Measurements from ENCODE around the gene RNU2-1. TPM values are rescaled to one million over a fixed set of nuclear protein-coding genes. Genes with fewer than 3 reads are reported as not detected.

RNU2-1 gene
- polyA plus RNA-seq, 6 donors from 2014 or later, result not detected

DNA sequence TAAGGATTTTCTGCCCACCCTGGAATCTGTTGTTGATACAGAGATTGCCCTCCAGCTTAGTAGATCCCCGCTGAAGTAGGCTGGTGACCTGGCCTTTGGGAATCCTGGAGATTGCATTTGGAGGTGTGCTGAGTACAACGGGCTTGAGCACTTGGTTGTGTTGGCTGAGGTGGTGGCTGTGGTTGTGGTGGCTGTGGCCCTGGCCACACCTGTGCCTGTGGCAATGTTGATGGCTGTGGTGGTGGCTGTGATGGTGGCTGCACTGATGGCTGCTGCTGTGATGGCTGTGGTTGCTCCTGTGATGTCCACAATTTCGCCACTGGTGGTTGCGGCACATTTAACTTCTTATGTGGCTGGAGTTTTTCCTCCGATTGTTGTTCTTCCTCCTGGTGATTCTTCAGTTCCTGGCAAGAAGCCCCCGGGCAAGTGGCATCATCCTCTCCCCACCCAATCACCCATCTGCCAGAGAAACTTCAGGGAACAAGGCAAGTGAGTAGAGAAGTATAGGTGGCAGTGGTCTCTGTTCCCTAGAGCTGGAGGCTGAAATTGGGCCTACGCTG is 9.6 kb downstream of the RNU2-1 start:
- ATAC-seq (ENCODE audit: low read depth in 2 of 2) (no peak), DNase-seq (no peak)
- H3K9me3 Mint-ChIP-seq, result no peaks in the 10 kb centered on the region
- H3K4me3 Mint-ChIP-seq, result no peak overlapping the region
- H3K27me3 Mint-ChIP-seq, result no peaks in the 10 kb centered on the region
- H3K36me3 Mint-ChIP-seq, result peaks cover 0 to 2% of the 10 kb centered on the region in 2 donors
- peaks cover 0 to 28% (median 13%) of the 10 kb centered on the region in 3 donors for H3K4me1 Mint-ChIP-seq
- peak overlapping the region in 2 of 6 donors; percentile 70 to 90 for H3K27ac Mint-ChIP-seq

- H3K36me3 Mint-ChIP-seq, result peaks cover 0 to 22% of the 10 kb centered on the region in 2 donors
- no peak for ATAC-seq (ENCODE audit: low read depth in 2 of 2)
These were observed 13.2 kb downstream of the RNU2-1 start for GRCh38 chr17:43220511-43221125.

GRCh38 chr17:43219746-43220380 is 13.9 kb downstream of the RNU2-1 start:
- DNase-seq (no peak), ATAC-seq (ENCODE audit: low read depth in 2 of 2) (no peak)
- Mint-ChIP-seq H3K27ac (peak overlapping the region in 3 of 6 donors; percentile 86 to 96 (median 91)), H3K9me3 (no peaks in the 10 kb centered on the region), H3K27me3 (no peaks in the 10 kb centered on the region), H3K4me1 (peaks cover 5 to 55% (median 29%) of the 10 kb centered on the region in 3 donors), H3K4me3 (no peak overlapping the region), H3K36me3 (peaks cover 0 to 24% of the 10 kb centered on the region in 2 donors)

More at GRCh38 chr17:43220511-43221125, 13.2 kb downstream of the RNU2-1 start:
- no peaks in the 10 kb centered on the region for H3K27me3 Mint-ChIP-seq
- peaks cover 5 to 53% (median 26%) of the 10 kb centered on the region in 3 donors for H3K4me1 Mint-ChIP-seq
- peak overlapping the region in 2 of 6 donors; percentile 59 to 63 for H3K27ac Mint-ChIP-seq
- H3K4me3 Mint-ChIP-seq, result no peak overlapping the region
- H3K9me3 Mint-ChIP-seq, result no peaks in the 10 kb centered on the region
- DNase-seq, result no peak

DNA sequence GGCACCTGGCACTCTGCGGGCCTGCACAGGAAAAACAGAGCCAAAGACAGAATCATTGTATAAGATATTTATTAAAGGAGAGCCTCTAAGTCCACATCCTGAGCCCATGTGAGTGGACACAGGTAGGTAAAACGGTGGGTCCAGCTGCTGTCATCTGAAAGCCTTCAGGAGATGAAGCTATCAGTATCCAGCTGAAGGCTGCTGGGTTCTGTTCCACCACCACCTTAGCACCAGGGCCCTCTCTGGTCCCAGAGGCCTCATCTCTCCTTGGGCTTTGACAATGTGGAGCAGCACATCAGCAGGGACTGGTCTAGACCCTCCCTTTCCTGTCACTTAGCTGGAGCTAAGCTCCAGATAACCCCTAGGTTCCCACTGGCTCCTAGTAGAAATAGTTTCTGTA is 14.8 kb downstream of the RNU2-1 start:
- H3K27ac Mint-ChIP-seq, result peak overlapping the region in 4 of 6 donors; percentile 18 to 65 (median 32)

DNA sequence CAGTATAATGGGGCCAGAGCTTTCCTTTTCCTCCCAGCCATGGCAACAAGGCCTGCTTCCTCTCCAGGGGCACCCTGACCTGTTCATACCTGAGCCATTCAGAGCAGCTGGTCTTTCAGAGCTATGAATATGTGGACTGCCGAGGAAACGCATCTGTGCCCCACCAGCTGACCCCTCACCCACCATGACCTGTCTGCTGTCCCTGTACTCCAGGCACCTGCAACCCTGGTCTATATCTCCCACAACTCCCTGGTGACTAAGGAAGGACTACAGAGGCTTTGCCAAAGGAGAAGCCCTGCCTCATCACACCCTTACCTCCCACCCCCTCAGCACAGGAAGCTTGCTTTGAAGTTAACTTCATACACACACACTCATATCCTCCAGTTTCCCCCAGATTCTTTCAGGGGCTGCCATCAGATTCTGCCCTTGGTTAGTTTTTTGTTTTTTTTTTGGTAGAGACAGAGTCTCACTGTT is 16.1 kb downstream of the RNU2-1 start:
- Mint-ChIP-seq H3K4me3 (no peak overlapping the region), H3K4me1 (peaks cover 15 to 69% (median 37%) of the 10 kb centered on the region in 3 donors), H3K27ac (peak overlapping the region; percentile 26 to 88 (median 60)), H3K27me3 (no peaks in the 10 kb centered on the region), H3K36me3 (peaks cover 0 to 24% of the 10 kb centered on the region in 2 donors), H3K9me3 (no peaks in the 10 kb centered on the region)
- DNase-seq (no peak), ATAC-seq (ENCODE audit: low read depth in 2 of 2) (no peak)

More for the DNA sequence above, 14.8 kb downstream of the RNU2-1 start:
- Mint-ChIP-seq H3K36me3 (peaks cover 0 to 24% of the 10 kb centered on the region in 2 donors), H3K4me3 (no peak overlapping the region), H3K4me1 (peaks cover 5 to 55% (median 29%) of the 10 kb centered on the region in 3 donors), H3K9me3 (no peaks in the 10 kb centered on the region), H3K27me3 (no peaks in the 10 kb centered on the region)
- ATAC-seq (ENCODE audit: low read depth in 2 of 2) (no peak), DNase-seq (no peak)

DNA sequence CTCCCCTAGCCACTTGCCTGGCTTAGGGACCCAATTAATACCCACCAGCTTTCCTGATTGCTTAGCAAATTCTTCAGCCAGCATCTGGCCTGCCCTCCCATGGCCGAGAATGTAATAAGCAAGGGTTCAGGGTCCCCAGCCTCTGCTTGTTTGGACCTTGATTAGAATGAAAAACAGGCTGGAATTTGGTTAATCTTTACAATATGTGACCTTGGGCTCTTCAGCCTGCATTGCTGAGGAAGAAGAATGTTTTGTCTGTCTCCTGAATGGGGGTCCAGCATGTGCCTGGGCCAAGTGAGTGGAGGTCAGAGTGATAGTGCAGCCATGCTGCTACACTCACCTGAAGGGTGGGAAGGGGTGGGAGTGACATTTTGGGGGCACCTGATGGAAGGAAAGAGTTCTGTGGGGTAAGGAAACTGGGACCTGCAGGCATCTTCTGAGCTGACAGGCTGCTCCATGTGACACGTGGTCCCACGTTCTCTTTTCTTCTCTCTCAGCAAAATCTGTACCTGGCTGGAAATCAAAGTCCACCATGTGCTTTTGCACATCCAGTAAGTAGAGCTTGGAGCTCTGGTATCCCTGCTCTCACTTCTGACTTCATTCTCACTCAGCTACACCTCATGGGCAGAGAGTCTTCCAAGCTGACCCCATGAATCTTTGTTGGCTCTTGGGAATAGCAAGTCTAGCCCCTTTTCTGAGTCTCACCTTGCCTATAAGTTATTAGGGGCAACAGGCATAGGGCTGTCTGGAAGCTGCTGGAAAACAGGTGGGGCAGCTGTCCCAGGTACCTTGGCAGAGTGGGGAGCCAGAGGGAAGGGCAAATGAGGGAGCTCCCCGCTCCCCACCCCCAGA is 16.8 kb downstream of the RNU2-1 start:
- Mint-ChIP-seq H3K27me3 (no peaks in the 10 kb centered on the region), H3K36me3 (peaks cover 0 to 24% of the 10 kb centered on the region in 2 donors), H3K27ac (peak overlapping the region in 2 of 6 donors; percentile 26 to 59), H3K9me3 (no peaks in the 10 kb centered on the region), H3K4me1 (peaks cover 22 to 75% (median 43%) of the 10 kb centered on the region in 3 donors), H3K4me3 (peak overlapping the region in 1 of 8 donors; percentile 47)
- no peak for ATAC-seq (ENCODE audit: low read depth in 2 of 2)
- DNase-seq, result no peak

- Mint-ChIP-seq H3K27ac (no peak overlapping the region), H3K9me3 (no peaks in the 10 kb centered on the region), H3K36me3 (peaks cover 0 to 24% of the 10 kb centered on the region in 2 donors), H3K4me3 (peak overlapping the region in 1 of 8 donors; percentile 67), H3K4me1 (peaks cover 22 to 73% (median 47%) of the 10 kb centered on the region in 3 donors), H3K27me3 (no peaks in the 10 kb centered on the region)
- no peak for DNase-seq
- no peak for ATAC-seq (ENCODE audit: low read depth in 2 of 2)
These were observed 17.4 kb downstream of the RNU2-1 start for GRCh38 chr17:43216369-43216761.

DNA sequence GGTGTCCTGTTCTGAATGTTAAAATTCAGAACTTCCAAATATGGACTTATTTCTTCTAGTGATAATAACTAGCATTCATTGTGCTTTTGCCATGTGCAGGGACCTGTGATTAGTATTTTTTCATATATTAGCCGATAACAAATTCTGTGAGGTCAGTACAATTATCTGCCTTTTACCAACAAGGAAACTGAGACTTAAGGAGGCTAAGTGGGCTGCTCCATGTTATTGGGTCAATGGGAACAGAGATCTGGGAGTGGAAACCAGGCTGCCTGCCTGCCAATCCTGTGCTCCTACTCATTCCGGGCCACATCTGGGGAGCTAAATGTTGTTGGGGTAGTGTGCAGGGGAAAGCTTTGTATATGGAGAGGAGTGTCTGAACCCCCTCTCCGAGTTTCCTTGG is 18.4 kb downstream of the RNU2-1 start:
- Mint-ChIP-seq H3K4me3 (peak overlapping the region in 1 of 8 donors; percentile 67), H3K27me3 (no peaks in the 10 kb centered on the region), H3K4me1 (peaks cover 29 to 68% (median 56%) of the 10 kb centered on the region in 3 donors), H3K27ac (peak overlapping the region in 3 of 6 donors; percentile 27 to 71 (median 44)), H3K36me3 (peaks cover 0 to 24% of the 10 kb centered on the region in 2 donors), H3K9me3 (no peaks in the 10 kb centered on the region)
- DNase-seq, result no peak
- ATAC-seq (ENCODE audit: low read depth in 2 of 2), result no peak

DNA sequence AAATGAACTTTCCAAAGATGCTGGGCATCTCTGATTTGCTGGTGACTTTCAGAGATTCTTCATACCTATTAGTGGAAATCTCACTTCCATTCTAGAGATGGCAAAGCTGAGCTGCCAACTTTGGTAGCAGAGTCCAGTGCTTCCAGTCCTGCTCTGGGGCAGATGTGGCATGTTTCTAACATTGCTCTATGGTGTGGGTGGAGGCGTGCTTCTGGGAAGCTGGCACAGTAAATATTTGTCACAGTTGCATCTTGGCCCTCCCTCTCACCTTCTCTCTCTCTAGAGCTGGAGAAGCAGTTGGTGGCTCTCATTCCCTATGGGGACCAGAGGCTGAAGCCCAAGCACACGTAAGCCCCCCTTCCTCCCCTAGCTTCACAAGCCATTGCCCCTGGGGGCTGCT is 20.2 kb downstream of the RNU2-1 start:
- Mint-ChIP-seq H3K27me3 (no peaks in the 10 kb centered on the region), H3K9me3 (no peaks in the 10 kb centered on the region), H3K36me3 (peaks cover 0 to 23% of the 10 kb centered on the region in 2 donors), H3K4me1 (peaks cover 29 to 55% (median 54%) of the 10 kb centered on the region in 3 donors), H3K4me3 (peak overlapping the region; percentile 88 to 100 (median 99)), H3K27ac (peak overlapping the region in 2 of 6 donors; percentile 99 to 100)
- no peak for ATAC-seq (ENCODE audit: low read depth in 2 of 2)
- DNase-seq, result no peak

- peaks cover 27 to 53% (median 52%) of the 10 kb centered on the region in 3 donors for H3K4me1 Mint-ChIP-seq
- no peaks in the 10 kb centered on the region for H3K27me3 Mint-ChIP-seq
- ATAC-seq (ENCODE audit: low read depth in 2 of 2) (no peak), DNase-seq (peak; percentile 12)
- H3K36me3 Mint-ChIP-seq, result peaks cover 0 to 19% of the 10 kb centered on the region in 2 donors
- peak overlapping the region; percentile 88 to 100 (median 99) for H3K27ac Mint-ChIP-seq
- H3K9me3 Mint-ChIP-seq, result no peaks in the 10 kb centered on the region
- H3K4me3 Mint-ChIP-seq, result peak overlapping the region; percentile 88 to 100 (median 99)
These were observed 20.9 kb downstream of the RNU2-1 start for GRCh38 chr17:43212641-43213490.

GRCh38 chr17:43211480-43212402 is 22.0 kb downstream of the RNU2-1 start, which contains the start of gene TMEM106A:
Gene TMEM106A (plus strand): TSS chr17:43211875. CDS start chr17:43213042, 1,167 bp downstream.
- peak; percentile 73 for DNase-seq
- peaks cover 24 to 48% (median 45%) of the 10 kb centered on the region in 3 donors for H3K4me1 Mint-ChIP-seq
- peak within 1 kb of the TSS; percentile 88 to 100 (median 99) for H3K27ac Mint-ChIP-seq
- H3K9me3 Mint-ChIP-seq, result no peaks in the 10 kb centered on the region
- H3K27me3 Mint-ChIP-seq, result no peaks in the 10 kb centered on the region
- peak within 1 kb of the TSS; percentile 88 to 100 (median 99) for H3K4me3 Mint-ChIP-seq
- ATAC-seq (ENCODE audit: low read depth in 2 of 2), result peak; percentile 85 to 87
- H3K36me3 Mint-ChIP-seq, result peaks cover 0 to 13% of the 10 kb centered on the region in 2 donors

Measured in naive B cell (primary cell).